Mammary epithelial cell (primary cell): Measurements from ENCODE around the gene PSMD12.

Source experiments
- EZH2 ChIP-seq: IDR thresholded peaks from 2 replicates; pipeline ENCODE4 v1.6.1; 2012; ENCODE audit warnings: low read length, inconsistent platforms, borderline replicate concordance
- TF ChIP-seq, protein P1 (sequence below), 2 donors: IDR thresholded peaks in 1 of 2; conservative IDR thresholded peaks in 1 of 2; 2 replicates each; pipeline ENCODE4 v1.5.1; 2011 to 2012; ENCODE audit warnings: inconsistent platforms in 2 of 2, low read length in 2 of 2, mild to moderate bottlenecking in 2 of 2, control low read depth in 1 of 2, low read depth in 1 of 2; ENCODE audit not compliant: insufficient read depth in 1 of 2; ENCODE audit errors: extremely low read depth in 1 of 2

DNA sequence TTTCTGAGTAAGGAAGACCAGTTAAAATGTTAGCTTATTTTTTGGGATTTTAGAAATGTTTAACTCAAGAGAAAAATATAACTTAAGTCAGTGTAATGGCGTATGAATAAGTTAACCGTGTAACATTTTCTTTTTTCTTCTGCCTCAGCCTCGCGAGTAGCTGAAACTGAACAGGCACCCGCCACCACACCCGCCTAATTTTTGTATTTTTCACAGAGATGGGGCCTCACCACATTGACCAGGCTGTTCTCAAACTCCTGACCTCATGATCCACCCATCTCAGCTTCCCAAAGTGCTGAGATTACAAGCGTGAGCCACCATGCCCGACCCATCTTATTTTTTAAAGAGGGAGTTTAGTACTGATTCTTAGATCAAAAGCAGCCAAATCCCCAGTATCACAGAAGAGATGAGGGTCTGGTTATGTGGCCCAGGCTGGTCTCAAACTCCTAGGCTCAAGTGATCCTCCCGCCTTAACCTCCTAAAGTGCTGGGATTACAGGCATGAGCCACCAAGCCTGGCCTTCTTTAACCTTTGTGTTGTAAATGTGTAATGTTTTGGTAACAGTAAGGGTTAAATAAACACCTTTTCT is 27.5 kb upstream of the PSMD12 start:
- TF ChIP-seq, protein P1, sequence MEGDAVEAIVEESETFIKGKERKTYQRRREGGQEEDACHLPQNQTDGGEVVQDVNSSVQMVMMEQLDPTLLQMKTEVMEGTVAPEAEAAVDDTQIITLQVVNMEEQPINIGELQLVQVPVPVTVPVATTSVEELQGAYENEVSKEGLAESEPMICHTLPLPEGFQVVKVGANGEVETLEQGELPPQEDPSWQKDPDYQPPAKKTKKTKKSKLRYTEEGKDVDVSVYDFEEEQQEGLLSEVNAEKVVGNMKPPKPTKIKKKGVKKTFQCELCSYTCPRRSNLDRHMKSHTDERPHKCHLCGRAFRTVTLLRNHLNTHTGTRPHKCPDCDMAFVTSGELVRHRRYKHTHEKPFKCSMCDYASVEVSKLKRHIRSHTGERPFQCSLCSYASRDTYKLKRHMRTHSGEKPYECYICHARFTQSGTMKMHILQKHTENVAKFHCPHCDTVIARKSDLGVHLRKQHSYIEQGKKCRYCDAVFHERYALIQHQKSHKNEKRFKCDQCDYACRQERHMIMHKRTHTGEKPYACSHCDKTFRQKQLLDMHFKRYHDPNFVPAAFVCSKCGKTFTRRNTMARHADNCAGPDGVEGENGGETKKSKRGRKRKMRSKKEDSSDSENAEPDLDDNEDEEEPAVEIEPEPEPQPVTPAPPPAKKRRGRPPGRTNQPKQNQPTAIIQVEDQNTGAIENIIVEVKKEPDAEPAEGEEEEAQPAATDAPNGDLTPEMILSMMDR (conservative IDR thresholded peaks at IDR 0.05 in 1 of 2, IDR thresholded peaks at IDR 0.05 in 1 of 2; ENCODE audit: extremely low read depth in 1 of 2, insufficient read depth in 1 of 2, low read depth in 1 of 2, low read length in 2 of 2) = no peak
- TF ChIP-seq EZH2 = no peak
